Measurements from ENCODE around the gene OTC. TPM values are rescaled to one million over a fixed set of nuclear protein-coding genes. Genes with fewer than 3 reads are reported as not detected.

The OTC gene
- total RNA-seq, 1 experiment from 2014 or later: not detected

DNA sequence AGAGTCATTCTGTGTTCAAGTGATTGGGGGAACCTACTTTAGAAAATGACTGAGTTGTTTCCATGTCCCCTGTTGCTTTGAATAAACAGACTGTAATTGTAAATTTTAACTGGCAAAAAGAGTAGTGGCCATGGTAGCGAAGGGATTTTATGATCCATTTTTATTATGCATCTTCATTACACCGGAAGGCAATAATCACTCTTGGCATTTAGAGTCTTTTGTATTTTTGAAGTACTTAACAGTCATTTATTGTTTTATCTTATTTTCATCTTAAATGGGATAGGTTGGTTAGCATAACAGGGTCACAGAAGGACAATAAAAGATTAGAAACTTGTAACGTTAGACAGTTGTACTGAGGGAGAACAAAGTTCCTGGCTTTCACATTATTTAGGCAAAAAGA is 11.0 kb upstream of the OTC start:
- H2BK120ac ChIP-seq (ENCODE audit: low read depth, low read length, poor library complexity, severe bottlenecking): no peak overlapping the region
- Mint-ChIP-seq H3K9me3 (peaks cover 63 to 65% of the 10 kb centered on the region in 2 experiments), H3K36me3 (ENCODE audit: insufficient read depth in 1 of 3, low read depth in 3 of 3) (no peaks in the 10 kb centered on the region; a peak in 2 of 7 replicates), H3K4me3 (no peak overlapping the region), H3K27me3 (ENCODE audit: low read depth) (peaks cover 1% of the 10 kb centered on the region; the same call in 1 of the 2 replicates), H3K4me1 (peaks cover 0 to 4% of the 10 kb centered on the region in 2 experiments; a peak in 1 of 4 replicates), H3K27ac (no peak overlapping the region)
- no peak overlapping the region for H3K9ac ChIP-seq (ENCODE audit: extremely low read depth, insufficient read length, low read length)
- no peak overlapping the region for H2AK5ac ChIP-seq (ENCODE audit: insufficient read length, low read length)
- H3K14ac ChIP-seq (ENCODE audit: insufficient read depth, low read length): no peak overlapping the region
- H3K4me1 ChIP-seq (ENCODE audit: insufficient read depth, low read length): no peaks in the 10 kb centered on the region
- no peaks in the 10 kb centered on the region for H4K20me1 ChIP-seq (ENCODE audit: control insufficient read depth, insufficient read depth, insufficient read length)
- H2BK20ac ChIP-seq (ENCODE audit: low read depth, low read length, poor library complexity, severe bottlenecking): no peak overlapping the region
- H3T11ph ChIP-seq (ENCODE audit: low read length): no peak overlapping the region
- no peaks in the 10 kb centered on the region for H3K23me2 ChIP-seq (ENCODE audit: insufficient read length, low read depth, low read length, poor library complexity, severe bottlenecking)
- no peak for DNase-seq
- no peaks in the 10 kb centered on the region for H3K79me1 ChIP-seq (ENCODE audit: insufficient read depth, low read depth, low read length, poor library complexity, severe bottlenecking)
- H2BK15ac ChIP-seq (ENCODE audit: low read depth, low read length): no peak overlapping the region
- H2BK12ac ChIP-seq (ENCODE audit: insufficient read length, low read depth, low read length): no peak overlapping the region
- H3K56ac ChIP-seq (ENCODE audit: insufficient read length, low read depth, low read length): no peak overlapping the region
- no peak overlapping the region for H4K5ac ChIP-seq (ENCODE audit: insufficient read length, low read depth, low read length)
- no peak overlapping the region for H3K18ac ChIP-seq (ENCODE audit: insufficient read length, low read depth, low read length)
- no peak overlapping the region for H3K4ac ChIP-seq (ENCODE audit: low read depth, low read length)
- H2BK5ac ChIP-seq (ENCODE audit: insufficient read length, low read length): no peak overlapping the region
- no peak overlapping the region for H3K23ac ChIP-seq (ENCODE audit: insufficient read length, low read depth, low read length)
- H2AFZ ChIP-seq (ENCODE audit: low read length): no peak overlapping the region
- no peaks in the 10 kb centered on the region for H3K9me3 ChIP-seq (ENCODE audit: control insufficient read depth, low read depth, low read length)
- WGBS (ENCODE audit: extremely low coverage, insufficient read length, low lambda C conversion rate): no CpG with 5 or more reads among the region's 3 CpGs
- no peaks in the 10 kb centered on the region for H3K27me3 ChIP-seq (ENCODE audit: insufficient read depth, low read length)
- no peaks in the 10 kb centered on the region for H3K79me2 ChIP-seq (ENCODE audit: insufficient read depth, low read length)
- no peak overlapping the region for H3K4me2 ChIP-seq (ENCODE audit: insufficient read depth, insufficient read length, low read length)
- H4K8ac ChIP-seq (replicated peaks; ENCODE audit: insufficient read length, low read depth, low read length): no peak overlapping the region
- no peak overlapping the region for H3K27ac ChIP-seq (ENCODE audit: insufficient read length, low read depth, low read length)
- no peak overlapping the region for H4K91ac ChIP-seq (ENCODE audit: insufficient read length, low read depth, low read length)
- TF ChIP-seq, protein P1, sequence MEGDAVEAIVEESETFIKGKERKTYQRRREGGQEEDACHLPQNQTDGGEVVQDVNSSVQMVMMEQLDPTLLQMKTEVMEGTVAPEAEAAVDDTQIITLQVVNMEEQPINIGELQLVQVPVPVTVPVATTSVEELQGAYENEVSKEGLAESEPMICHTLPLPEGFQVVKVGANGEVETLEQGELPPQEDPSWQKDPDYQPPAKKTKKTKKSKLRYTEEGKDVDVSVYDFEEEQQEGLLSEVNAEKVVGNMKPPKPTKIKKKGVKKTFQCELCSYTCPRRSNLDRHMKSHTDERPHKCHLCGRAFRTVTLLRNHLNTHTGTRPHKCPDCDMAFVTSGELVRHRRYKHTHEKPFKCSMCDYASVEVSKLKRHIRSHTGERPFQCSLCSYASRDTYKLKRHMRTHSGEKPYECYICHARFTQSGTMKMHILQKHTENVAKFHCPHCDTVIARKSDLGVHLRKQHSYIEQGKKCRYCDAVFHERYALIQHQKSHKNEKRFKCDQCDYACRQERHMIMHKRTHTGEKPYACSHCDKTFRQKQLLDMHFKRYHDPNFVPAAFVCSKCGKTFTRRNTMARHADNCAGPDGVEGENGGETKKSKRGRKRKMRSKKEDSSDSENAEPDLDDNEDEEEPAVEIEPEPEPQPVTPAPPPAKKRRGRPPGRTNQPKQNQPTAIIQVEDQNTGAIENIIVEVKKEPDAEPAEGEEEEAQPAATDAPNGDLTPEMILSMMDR (conservative IDR thresholded peaks at IDR 0.05): no peak
